SK-N-SH treated with all-trans-retinoic acid at 6 μM for 48 hours (cell line): ENCODE data around the gene FFAR4.

Experiments used
- ATAC-seq: fragments of 200-7000 bp; cut with Tn5 transposase; 3 replicates; pipeline ENCODE4 v1.9.1; 2020; ENCODE audit warnings: mild to moderate bottlenecking, moderate library complexity
- ARNTL ChIP-seq: fragments of 450-650 bp; formaldehyde crosslinking; IDR thresholded peaks from 2 replicates; pipeline ENCODE4 v1.5.0; 2020; ENCODE audit warnings: low read depth, mild to moderate bottlenecking, moderate library complexity, borderline replicate concordance
- CREB5 ChIP-seq: fragments of 250-450 bp; sonication (Bioruptor Pico); IDR thresholded peaks from 2 replicates; pipeline ENCODE4 v1.5.1; 2020; ENCODE audit warnings: low read depth, mild to moderate bottlenecking, moderate library complexity
- CSDC2 ChIP-seq: fragments of 250-450 bp; sonication (Bioruptor Pico); IDR thresholded peaks from 2 replicates; pipeline ENCODE4 v1.5.0; 2020; ENCODE audit warnings: mild to moderate bottlenecking, moderate library complexity
- CSRNP3 ChIP-seq: fragments of 250-450 bp; sonication (Bioruptor Pico); IDR thresholded peaks from 2 replicates; pipeline ENCODE4 v1.5.1; 2021; ENCODE audit warnings: mild to moderate bottlenecking, moderate library complexity
- ESRRG ChIP-seq: fragments of 250-450 bp; sonication (Bioruptor Pico); IDR thresholded peaks from 2 replicates; pipeline ENCODE4 v1.6.1; 2021; ENCODE audit warnings: mild to moderate bottlenecking
- GLIS3 ChIP-seq: fragments of 250-450 bp; sonication (Bioruptor Pico); IDR thresholded peaks from 2 replicates; pipeline ENCODE4 v1.5.0; 2020; ENCODE audit warnings: mild to moderate bottlenecking, moderate library complexity
- OSR1 ChIP-seq: fragments of 250-450 bp; sonication (Bioruptor Pico); IDR thresholded peaks from 2 replicates; pipeline ENCODE4 v1.8.0; 2022; ENCODE audit warnings: moderate library complexity, mild to moderate bottlenecking, inconsistent platforms
- PATZ1 ChIP-seq: fragments of 250-450 bp; sonication (Bioruptor Pico); IDR thresholded peaks from 2 replicates; pipeline ENCODE4 v1.8.0; 2020; ENCODE audit warnings: mild to moderate bottlenecking, moderate library complexity, borderline replicate concordance
- POU6F1 ChIP-seq: fragments of 250-450 bp; sonication (Bioruptor Pico); IDR thresholded peaks from 2 replicates; pipeline ENCODE4 v1.8.0; 2021; ENCODE audit warnings: low read depth, mild to moderate bottlenecking, moderate library complexity, borderline replicate concordance
- PPARA ChIP-seq: fragments of 250-450 bp; sonication (Bioruptor Pico); IDR thresholded peaks from 2 replicates; pipeline ENCODE4 v1.5.0; 2020; ENCODE audit warnings: mild to moderate bottlenecking, borderline replicate concordance
- RARB ChIP-seq: fragments of 250-450 bp; sonication (Bioruptor Pico); IDR thresholded peaks from 2 replicates; pipeline ENCODE4 v1.8.0; 2021; ENCODE audit warnings: mild to moderate bottlenecking, moderate library complexity
- SNAI2 ChIP-seq: fragments of 250-450 bp; sonication (Bioruptor Pico); IDR thresholded peaks from 2 replicates; pipeline ENCODE4 v1.5.0; 2020; ENCODE audit warnings: mild to moderate bottlenecking, moderate library complexity
- TCF4 ChIP-seq: fragments of 250-450 bp; sonication (Bioruptor Pico); IDR thresholded peaks from 2 replicates; pipeline ENCODE4 v1.8.0; 2021; ENCODE audit warnings: mild to moderate bottlenecking, moderate library complexity, borderline replicate concordance
- TSHZ2 ChIP-seq: fragments of 250-450 bp; sonication (Bioruptor Pico); IDR thresholded peaks from 2 replicates; pipeline ENCODE4 v1.5.0; 2020; ENCODE audit warnings: mild to moderate bottlenecking, moderate library complexity
- ZC3H10 ChIP-seq: fragments of 250-450 bp; sonication (Bioruptor Pico); IDR thresholded peaks from 2 replicates; pipeline ENCODE4 v1.5.1; 2021; ENCODE audit warnings: mild to moderate bottlenecking, moderate library complexity
- ZFP3 ChIP-seq: fragments of 250-450 bp; sonication (Bioruptor Pico); IDR thresholded peaks from 2 replicates; pipeline ENCODE4 v1.5.0; 2020; ENCODE audit warnings: mild to moderate bottlenecking, moderate library complexity
- ZFP30 ChIP-seq: fragments of 450-650 bp; formaldehyde crosslinking; IDR thresholded peaks from 2 replicates; pipeline ENCODE4 v1.5.0; 2022; ENCODE audit warnings: mild to moderate bottlenecking, moderate library complexity
- ZNF565 ChIP-seq: fragments of 450-650 bp; formaldehyde crosslinking; conservative IDR thresholded peaks from 2 replicates; pipeline ENCODE4 v1.5.0; 2020; ENCODE audit warnings: low read depth, mild to moderate bottlenecking, moderate library complexity
- ZNF70 ChIP-seq: fragments of 450-650 bp; formaldehyde crosslinking; IDR thresholded peaks from 2 replicates; pipeline ENCODE4 v1.5.0; 2020; ENCODE audit warnings: mild to moderate bottlenecking, moderate library complexity
- ZNF8 ChIP-seq: fragments of 450-650 bp; formaldehyde crosslinking; IDR thresholded peaks from 2 replicates; pipeline ENCODE4 v1.5.0; 2020; ENCODE audit warnings: mild to moderate bottlenecking, moderate library complexity

Gene FFAR4

GRCh38 chr10:93554316-93554663 is 12.2 kb upstream of the FFAR4 start (continued):
- TF ChIP-seq TCF4: no peak
- no peak for TF ChIP-seq SNAI2 (CRISPR knock-in tag)
- no peak for TF ChIP-seq TSHZ2 (CRISPR knock-in tag)
- TF ChIP-seq ZC3H10 (CRISPR knock-in tag): no peak

GRCh38 chr10:93554760-93555432 is 11.6 kb upstream of the FFAR4 start:
- TF ChIP-seq GLIS3 (CRISPR knock-in tag) (no peak), ARNTL (CRISPR knock-in tag) (no peak), ZNF565 (no peak), ZNF70 (CRISPR knock-in tag) (no peak), TSHZ2 (CRISPR knock-in tag) (no peak), ZFP3 (CRISPR knock-in tag) (no peak), PATZ1 (CRISPR knock-in tag) (no peak), PPARA (no peak), TCF4 (no peak), OSR1 (no peak), SNAI2 (CRISPR knock-in tag) (no peak), ZNF8 (CRISPR knock-in tag) (no peak), CREB5 (CRISPR knock-in tag) (no peak), RARB (CRISPR knock-in tag) (no peak), ZFP30 (no peak), ESRRG (CRISPR knock-in tag) (no peak)
- ATAC-seq: peak; percentile 98

GRCh38 chr10:93559490-93559889 is 7.0 kb upstream of the FFAR4 start:
- TF ChIP-seq SNAI2 (CRISPR knock-in tag) (no peak), POU6F1 (CRISPR knock-in tag) (no peak), PATZ1 (CRISPR knock-in tag) (no peak), ARNTL (CRISPR knock-in tag) (no peak), ZFP3 (CRISPR knock-in tag) (no peak), ZFP30 (no peak), CREB5 (CRISPR knock-in tag) (no peak), CSDC2 (CRISPR knock-in tag) (no peak), CSRNP3 (CRISPR knock-in tag) (no peak), OSR1 (no peak), ZNF70 (CRISPR knock-in tag) (no peak), GLIS3 (CRISPR knock-in tag) (no peak)

More at GRCh38 chr10:93559490-93559889, 7.0 kb upstream of the FFAR4 start:
- ATAC-seq: no peak
